DMS53 treated with DMSO at 0.1 percent for 48 hours (cell line): ENCODE measurements around the gene WDR37.
"Not testable (repeated sequence)": the region's sequence is repeated elsewhere in the genome, so short reads cannot be mapped to it uniquely, and the experiment has no call there.

Experiments
- DNase-seq: peaks from one replicate; lab custom pipeline; 2025; ENCODE audit not compliant: unreplicated experiment; lab: John Stamatoyannopoulos, UW

Gene WDR37, protein sequence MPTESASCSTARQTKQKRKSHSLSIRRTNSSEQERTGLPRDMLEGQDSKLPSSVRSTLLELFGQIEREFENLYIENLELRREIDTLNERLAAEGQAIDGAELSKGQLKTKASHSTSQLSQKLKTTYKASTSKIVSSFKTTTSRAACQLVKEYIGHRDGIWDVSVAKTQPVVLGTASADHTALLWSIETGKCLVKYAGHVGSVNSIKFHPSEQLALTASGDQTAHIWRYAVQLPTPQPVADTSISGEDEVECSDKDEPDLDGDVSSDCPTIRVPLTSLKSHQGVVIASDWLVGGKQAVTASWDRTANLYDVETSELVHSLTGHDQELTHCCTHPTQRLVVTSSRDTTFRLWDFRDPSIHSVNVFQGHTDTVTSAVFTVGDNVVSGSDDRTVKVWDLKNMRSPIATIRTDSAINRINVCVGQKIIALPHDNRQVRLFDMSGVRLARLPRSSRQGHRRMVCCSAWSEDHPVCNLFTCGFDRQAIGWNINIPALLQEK

DNA sequence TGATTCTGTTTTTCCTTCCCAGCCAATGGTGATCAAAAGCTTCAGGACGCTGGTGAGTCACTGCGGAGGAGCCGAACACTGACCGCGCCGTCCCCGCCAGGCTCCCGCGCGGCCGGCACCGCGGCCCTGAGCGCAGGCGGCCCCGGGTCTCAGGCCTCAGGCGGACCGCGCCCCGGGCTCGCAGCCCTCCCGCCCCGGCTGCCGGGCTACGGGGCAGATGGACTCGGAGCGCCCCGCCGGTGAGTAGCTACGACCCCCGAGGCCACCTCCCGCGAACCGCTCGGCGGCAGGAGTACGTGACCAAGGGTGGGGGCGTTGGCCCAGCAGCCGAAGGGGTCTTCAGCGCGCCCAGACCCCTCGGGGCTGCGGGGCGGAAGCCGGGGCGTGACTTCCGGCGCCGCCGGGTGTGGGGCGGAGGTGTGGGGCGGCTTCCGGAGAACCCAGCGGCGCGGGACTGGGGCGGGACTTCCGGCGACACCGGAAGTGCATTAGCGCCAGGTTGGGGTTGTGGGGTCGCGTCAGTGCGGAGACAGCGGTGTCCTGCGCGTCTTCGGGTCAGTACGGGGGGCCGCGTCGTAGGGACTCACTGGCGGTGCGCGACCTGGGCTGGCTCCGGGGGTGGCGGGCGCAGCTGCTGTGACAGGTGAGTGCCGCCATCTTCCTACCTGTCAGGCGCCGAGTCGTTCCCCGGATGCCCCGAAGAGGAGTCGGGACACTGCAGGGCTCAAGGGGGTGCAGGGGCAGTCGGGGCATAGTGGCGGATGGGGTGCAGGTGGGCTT is at the start of gene WDR37:
Gene WDR37, plus strand, starts transcription at position 60 of the 780 bp plus-strand sequence. CDS start 15,771 bp downstream, outside the sequence.
- peak; percentile 38 for DNase-seq

DNA sequence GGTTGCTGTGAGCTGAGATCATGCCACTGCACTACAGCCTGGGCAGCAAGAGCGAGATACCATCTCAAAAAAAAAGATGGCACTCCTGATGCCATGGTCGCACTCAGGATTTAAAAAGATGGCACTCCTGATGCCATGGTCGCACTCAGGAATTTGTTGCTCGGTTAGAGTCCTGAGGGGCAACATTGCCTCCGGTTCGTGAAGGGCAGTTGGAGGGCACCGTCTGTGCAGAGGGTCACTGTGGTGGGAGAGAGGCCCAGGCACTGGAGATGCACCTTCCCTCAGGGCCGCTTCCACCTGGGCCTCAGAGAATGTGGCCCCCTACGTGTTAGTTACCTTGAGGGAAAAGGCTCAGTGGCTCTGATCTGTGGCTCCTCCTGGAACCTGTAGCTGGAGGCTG is 49.6 kb upstream of the WDR37 start:
- DNase-seq, result no peak

GRCh38 chr10:1007583-1007982 is 48.6 kb upstream of the WDR37 start:
- DNase-seq, result no peak

DNA sequence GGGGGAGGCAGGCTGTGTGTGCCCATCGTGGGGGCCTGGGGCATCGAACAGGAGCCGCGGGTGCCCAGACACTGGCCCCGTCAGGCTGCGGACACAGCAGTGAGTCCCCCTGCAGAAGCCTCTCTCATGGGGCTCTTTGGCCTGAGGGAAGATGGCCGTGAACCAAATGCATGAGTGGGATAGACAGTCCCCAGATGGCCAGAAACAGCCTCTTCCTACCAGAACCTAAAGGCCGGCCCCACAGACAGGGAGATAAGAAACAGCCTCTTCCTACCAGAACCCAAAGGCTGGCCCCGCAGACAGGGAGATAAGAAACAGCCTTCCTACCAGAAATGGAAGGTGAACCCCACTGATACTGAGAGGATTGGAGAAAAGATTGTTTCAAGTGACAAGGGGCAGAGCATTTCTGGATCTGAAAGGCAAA is 47.1 kb upstream of the WDR37 start:
- DNase-seq, result no peak

DNA sequence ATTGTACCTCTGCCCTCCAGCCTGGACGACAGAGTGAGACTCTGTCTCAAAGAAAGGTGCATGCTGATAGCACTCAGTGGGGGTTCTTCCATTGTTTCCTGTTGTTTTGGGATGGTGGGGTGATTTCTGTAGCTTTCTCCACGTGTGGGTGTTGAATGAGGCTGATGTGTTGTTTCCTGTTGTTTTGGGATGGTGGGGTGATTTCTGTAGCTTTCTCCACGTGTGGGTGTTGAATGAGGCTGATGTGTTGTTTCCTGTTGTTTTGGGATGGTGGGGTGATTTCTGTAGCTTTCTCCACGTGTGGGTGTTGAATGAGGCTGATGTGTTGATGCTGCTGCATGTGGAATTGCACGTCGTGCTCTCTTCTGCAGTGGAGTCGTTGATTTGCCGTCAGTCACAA is 46.2 kb upstream of the WDR37 start:
- DNase-seq, result not testable (repeated sequence)

DNA sequence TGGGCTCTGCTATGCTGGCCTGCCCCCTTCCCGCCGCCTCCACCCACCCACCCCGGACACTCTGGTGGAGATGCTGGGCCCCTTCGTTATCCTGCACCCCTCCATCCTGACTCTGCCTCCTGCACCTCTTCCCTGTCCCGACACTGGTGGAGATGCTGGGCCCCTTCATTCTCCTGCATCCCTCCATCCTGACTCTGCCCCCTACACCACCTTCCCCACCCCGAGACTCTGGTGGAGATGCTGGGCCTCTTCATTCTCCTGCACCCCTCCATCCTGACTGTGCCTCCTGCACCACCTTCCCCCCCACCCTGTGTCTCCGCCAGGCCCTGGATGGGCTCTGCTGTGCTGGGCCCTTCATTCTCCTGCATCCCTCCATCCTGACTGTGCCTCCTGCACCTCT is 45.5 kb upstream of the WDR37 start:
- DNase-seq, result no peak

- DNase-seq, result no peak
Measured at GRCh38 chr10:1011696-1012095, 44.5 kb upstream of the WDR37 start.

DNA sequence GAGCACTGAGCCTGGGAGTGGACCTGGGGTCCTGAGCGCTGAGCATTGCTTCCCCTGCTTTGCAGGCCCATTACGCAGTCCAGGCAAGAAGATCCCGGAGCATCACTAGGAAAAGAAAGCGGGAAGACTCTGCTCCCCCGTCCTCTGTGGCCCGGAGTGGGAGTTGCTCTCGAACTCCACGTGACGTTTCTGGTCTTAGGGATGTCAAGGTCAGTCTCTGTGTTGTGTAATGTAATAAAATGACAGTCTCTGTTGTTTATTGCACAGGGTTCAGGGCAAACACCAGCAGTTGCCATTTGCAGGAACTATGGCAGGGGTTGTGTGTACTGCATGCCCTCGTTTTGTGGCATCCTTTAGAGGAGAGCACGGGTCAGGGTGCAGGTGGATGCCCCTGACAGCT is 40.5 kb upstream of the WDR37 start:
- no peak for DNase-seq

- no peak for DNase-seq
Measured at GRCh38 chr10:1019362-1019761, 36.8 kb upstream of the WDR37 start.

- no peak for DNase-seq
Measured at GRCh38 chr10:1020460-1020859, 35.7 kb upstream of the WDR37 start.

- DNase-seq, result no peak
Measured at GRCh38 chr10:1020958-1021357, 35.2 kb upstream of the WDR37 start.

DNA sequence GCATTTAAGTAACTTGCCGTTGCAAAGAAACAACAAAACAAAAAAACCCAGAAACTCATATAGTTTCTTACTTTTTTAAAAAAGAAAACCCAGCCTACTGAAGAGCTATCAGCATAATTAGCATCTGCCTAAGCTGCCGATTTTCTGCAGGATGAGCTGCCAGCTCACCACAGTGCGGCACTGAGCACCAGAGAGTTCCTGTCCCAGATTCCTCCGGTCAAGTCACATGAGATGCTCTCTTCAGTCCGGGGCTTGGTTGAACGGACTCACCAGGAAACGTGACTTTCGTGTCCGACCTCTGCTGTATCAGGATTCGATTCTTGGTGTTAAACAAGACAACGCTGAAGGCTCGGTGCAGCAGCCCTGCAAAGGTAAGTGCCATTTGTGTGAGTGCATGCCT is 33.8 kb upstream of the WDR37 start:
- no peak for DNase-seq

DNA sequence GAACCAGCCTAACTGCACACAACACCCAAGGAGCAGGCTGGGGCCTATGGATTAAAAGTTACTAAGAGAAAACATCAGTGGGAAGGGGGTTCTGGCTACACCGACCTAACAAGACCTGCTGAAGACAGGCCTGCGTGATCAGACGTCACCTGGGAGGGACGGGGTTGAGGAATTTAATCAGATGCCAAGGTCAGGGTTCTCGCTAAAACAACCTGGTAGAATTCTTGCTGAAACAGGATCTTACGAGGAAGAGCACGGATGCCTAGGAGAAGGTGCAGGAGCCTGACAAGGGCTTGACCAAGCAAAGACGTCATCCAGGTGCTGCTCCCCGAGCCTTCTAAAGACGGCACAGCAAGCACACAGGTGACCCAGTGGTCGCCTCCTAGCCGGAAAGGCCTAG is 32.1 kb upstream of the WDR37 start:
- no peak for DNase-seq

GRCh38 chr10:1025683-1026082 is 30.5 kb upstream of the WDR37 start, which contains the start of gene IDI2:
IDI2 (minus strand) TSS chr10:1025859; CDS start chr10:1024723, 1,136 bp downstream.
- no peak for DNase-seq

DNA sequence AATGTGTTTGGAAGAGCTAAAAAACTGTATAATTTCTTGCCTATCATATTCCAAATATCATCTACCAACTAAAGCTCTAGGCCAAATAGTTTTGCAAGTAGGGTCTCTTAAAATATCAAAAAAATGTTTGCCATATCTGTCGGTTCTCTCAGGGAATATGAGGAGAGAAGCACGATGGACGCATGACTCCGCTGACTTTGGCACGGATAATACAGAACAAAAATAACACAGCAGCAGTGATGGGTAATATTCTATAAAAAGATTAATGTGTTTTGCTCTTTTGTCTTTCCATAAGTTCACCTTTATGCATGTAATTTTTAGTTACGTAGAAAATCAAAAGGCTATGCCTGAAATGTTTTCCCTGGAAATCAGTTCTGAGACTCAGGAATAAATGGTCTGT is 29.6 kb upstream of the WDR37 start:
- DNase-seq, result no peak

DNA sequence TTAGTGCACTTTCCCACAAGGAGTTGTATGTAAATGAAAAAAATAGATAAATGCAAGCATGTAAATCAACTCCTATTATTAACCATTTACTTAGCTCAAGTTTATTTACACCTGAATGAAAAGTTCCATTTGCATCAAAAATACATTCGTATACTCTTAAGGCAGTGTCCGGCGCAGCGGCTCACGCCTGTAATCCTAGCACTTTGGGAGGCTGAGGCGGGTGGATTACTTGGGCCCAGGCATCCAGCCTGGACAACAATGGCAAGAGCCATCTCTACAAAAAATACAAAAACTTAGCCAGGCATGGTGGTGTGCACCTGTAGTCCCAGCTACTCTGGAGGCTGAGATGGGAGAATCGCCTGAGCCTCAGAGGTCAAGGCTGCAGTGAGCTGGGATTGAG is 26.3 kb upstream of the WDR37 start:
- no peak for DNase-seq

DNA sequence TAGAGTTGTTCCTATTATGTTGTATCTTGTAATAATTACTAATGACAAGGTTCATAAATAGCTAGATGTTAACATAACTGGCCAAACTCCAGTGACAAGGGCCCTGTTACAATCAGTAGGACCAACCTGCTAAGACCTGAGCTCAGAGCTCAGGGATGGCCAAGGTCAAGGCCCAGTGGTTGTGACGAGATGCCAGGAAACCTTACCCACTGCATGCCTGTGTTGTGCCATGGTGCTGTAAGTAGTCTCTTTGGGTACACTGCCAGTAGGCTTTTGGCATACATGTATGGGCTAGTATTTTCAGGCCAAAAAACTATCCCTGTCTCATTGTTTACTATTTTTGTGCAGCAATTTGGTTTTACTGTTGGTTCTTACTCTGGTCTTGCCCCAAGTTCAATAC is 22.6 kb upstream of the WDR37 start:
- no peak for DNase-seq

DNA sequence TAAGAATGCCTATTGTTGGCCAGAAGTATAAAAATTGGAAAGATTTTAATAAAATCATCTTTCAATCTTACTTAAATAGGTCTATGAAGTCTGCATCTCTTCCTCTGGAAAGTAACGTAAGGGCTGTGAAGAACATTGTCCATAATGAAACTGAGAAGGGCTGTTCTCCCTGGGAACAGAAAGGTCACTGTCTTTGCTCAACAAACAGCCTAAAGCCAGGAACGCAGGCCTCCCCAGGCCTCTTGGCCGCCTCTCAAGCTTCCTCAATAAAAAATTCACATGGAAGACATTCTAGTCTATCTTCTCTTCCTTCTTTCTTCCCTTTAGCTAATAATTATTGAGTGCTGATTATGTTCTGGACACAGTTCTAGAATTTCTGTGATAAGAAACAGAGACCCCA is 21.4 kb upstream of the WDR37 start:
- no peak for DNase-seq

DNA sequence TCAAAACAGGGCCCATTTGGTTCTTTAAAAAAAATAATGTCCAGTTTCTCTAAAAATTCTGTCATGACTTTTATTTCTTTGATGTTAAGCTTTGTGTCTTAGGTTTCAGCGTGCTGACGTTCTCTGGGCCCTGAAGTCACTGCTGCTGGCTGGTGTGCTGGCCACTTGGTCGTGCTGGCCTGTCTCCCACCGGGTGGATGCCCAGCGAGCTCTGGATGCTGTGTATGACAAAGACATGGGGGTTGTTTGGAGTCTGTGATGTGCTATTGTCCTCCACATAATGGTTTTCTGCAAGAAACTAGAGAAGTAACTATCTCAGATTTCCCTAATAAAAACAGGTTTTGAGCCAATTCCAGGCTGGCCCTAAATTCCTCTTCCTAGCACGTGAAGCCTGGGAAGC is 21.0 kb upstream of the WDR37 start:
- no peak for DNase-seq

DNA sequence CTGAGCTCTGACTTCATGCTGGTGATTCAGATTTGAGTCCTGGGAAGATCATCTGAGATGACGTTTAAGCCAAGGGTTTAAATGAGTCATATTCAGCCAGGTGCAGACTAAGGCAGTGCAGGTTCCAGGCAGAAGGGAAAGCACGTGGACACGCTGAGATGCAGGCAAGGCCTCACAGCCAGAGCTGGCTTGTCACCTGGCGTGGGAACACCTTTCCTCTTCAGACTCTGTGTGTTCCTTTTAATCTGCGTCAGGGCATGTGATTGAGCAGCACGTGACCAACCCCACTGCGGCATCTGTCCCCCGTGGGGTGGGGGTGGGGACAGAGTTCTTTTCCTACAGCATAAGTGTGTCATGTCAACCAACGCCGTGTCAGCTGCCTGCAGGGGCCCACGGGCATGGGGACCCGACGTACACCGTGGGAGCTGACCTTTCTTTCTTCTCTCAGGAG is 19.8 kb upstream of the WDR37 start:
- DNase-seq, result peak; percentile 90

GRCh38 chr10:1037098-1037497 is 19.1 kb upstream of the WDR37 start:
- no peak for DNase-seq

DNA sequence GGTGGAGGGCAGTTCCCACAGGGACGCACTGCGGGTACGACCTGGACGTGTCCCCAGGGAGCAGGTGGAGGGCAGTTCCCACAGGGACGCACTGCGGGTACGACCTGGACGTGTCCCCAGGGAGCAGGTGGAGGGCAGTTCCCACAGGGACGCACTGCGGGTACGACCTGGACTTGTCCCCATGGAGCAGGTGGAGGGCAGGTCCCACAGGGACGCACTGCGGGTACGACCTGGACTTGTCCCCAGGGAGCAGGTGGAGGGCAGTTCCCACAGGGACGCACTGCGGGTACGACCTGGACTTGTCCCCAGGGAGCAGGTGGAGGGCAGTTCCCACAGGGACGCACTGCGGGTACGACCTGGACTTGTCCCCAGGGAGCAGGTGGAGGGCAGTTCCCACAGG is 17.4 kb upstream of the WDR37 start:
- DNase-seq, result not testable (repeated sequence)
